ENCODE data around the gene NFIB.

NFIB gene

DNA sequence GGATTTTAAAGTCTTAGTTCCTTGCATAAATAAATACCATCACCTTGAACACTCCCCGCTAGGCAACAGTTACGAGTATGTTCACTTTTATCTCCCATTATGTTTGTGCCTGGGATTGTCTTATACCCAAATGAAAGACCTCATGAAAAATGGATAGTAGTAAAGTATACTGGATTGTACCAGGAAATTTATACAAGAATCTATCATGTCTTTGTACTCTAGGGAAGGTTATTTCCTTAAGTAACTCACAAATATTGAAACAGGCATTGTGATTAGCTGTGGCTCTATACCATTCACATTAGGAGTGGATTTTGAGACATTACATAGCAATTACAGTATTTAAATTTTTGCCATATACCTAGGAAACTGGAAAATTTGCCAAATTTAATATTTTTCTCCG, 24.0 kb downstream of the NFIB start:
- no peaks in the 10 kb centered on the region for H3K9me3 ChIP-seq (ENCODE audit: control insufficient read depth, low read length)
- no peaks in the 10 kb centered on the region for H3K36me3 ChIP-seq (ENCODE audit: control insufficient read depth, insufficient read depth, low read length)
- H3K27ac ChIP-seq (ENCODE audit: low read depth, low read length, severe bottlenecking): no peak overlapping the region
- H3K4me3 ChIP-seq (ENCODE audit: extremely low read depth, insufficient read depth, low read length, poor library complexity, severe bottlenecking): no peak overlapping the region
- WGBS, 2 experiments (ENCODE audit: insufficient coverage in 2 of 2): 67 to 100% methylated on average over 1 of the region's 3 CpGs
- no peaks in the 10 kb centered on the region for H3K4me1 ChIP-seq (ENCODE audit: control insufficient read depth, insufficient read depth, low read length, poor library complexity, severe bottlenecking)

DNA sequence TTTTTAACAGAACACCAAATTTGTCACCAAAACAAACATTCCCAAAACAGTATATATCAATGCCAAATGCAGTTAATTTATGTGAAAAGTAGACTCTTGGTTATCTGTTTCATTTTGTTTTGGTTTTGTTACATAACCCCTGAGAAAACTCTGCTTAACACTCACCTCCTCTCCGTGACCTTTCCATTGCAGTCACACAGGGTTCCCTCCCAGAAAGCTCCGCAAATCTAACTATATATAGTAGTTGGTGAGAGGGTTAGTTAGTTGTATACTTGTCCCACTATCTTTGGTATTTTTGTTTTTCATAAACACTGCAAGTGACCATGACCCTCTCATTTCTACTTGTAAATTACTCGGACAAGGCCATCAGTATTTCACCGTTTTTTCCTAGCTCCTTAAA, 25.5 kb downstream of the NFIB start:
- no peaks in the 10 kb centered on the region for H3K36me3 ChIP-seq (ENCODE audit: control insufficient read depth, insufficient read depth, low read length)
- H3K4me1 ChIP-seq (ENCODE audit: control insufficient read depth, insufficient read depth, low read length, poor library complexity, severe bottlenecking): no peaks in the 10 kb centered on the region
- no peak overlapping the region for H3K27ac ChIP-seq (ENCODE audit: low read depth, low read length, severe bottlenecking)
- no peak overlapping the region for H3K4me3 ChIP-seq (ENCODE audit: extremely low read depth, insufficient read depth, low read length, poor library complexity, severe bottlenecking)
- H3K9me3 ChIP-seq (ENCODE audit: control insufficient read depth, low read length): no peaks in the 10 kb centered on the region
- WGBS, 2 experiments (ENCODE audit: insufficient coverage in 2 of 2): 93 to 100% methylated on average over 2 of the region's 4 CpGs

DNA sequence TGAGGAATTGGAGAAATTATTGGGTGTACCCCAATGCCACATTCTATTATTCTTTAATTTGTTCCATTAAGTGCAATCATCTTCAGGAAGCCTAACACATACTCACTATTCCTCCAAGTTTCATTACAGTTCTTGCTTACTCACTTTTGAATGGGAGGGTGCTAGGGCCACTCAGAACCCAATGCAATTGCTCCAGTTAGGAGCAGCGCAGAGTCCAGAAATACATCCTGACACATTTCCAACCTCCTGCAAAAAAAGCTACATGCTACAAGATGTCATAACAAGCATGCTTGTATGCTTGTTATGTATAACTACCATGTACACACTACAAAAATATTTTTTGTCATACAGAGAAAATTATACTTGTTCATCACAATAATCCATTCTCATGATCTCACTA, 27.8 kb downstream of the NFIB start:
- Histone ChIP-seq H3K36me3 (ENCODE audit: control insufficient read depth, insufficient read depth, low read length) (no peaks in the 10 kb centered on the region), H3K9me3 (ENCODE audit: control insufficient read depth, low read length) (no peaks in the 10 kb centered on the region), H3K4me3 (ENCODE audit: extremely low read depth, insufficient read depth, low read length, poor library complexity, severe bottlenecking) (no peak overlapping the region), H3K4me1 (ENCODE audit: control insufficient read depth, insufficient read depth, low read length, poor library complexity, severe bottlenecking) (no peaks in the 10 kb centered on the region), H3K27ac (ENCODE audit: low read depth, low read length, severe bottlenecking) (no peak overlapping the region)
- WGBS, 2 experiments (ENCODE audit: insufficient coverage in 2 of 2): no CpG with 5 or more reads among the region's 1 CpG

DNA sequence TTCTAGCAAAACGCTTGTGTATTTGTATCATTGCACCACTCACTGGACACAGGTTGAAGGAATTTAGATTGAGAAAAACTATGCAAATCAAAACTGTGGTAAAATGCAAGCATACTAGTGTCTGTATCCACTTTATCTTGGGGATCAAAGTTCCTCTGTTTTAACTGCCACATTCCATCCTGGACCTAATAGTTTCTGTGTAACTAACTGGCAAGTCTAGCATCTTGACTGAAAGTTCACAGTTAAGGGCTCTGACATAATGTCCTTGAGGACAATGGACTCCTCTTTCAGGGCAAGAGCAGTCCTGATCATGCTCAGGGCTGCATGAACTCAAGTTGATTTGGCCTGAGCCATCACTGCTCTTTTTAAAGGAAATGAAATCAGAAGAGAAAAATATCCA, 30.7 kb downstream of the NFIB start:
- Histone ChIP-seq H3K9me3 (ENCODE audit: control insufficient read depth, low read length) (no peaks in the 10 kb centered on the region), H3K36me3 (ENCODE audit: control insufficient read depth, insufficient read depth, low read length) (no peaks in the 10 kb centered on the region), H3K4me3 (ENCODE audit: extremely low read depth, insufficient read depth, low read length, poor library complexity, severe bottlenecking) (no peak overlapping the region), H3K4me1 (ENCODE audit: control insufficient read depth, insufficient read depth, low read length, poor library complexity, severe bottlenecking) (peaks cover 5% of the 10 kb centered on the region), H3K27ac (ENCODE audit: low read depth, low read length, severe bottlenecking) (no peak overlapping the region)
- 100% methylated on average over 1 of the region's 1 CpG for WGBS, 2 experiments (ENCODE audit: insufficient coverage in 2 of 2)

DNA sequence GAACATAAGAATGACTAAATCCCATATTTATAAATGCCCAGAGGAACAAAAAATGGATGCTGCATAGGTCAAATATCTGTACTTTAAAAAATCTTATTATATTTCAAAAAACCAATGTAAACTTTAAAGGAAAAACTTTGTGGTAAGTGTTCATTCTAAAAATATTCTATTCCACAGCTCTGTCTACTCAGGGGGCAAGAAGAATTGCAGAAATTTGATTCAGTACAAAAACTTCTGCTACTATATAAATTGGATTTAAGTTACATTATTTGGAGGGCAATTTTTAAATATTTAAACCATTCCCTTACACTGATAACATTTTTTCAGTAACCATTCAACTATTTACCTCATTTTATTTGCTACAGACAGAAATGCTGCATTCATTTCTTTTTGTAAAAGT, 32.1 kb downstream of the NFIB start:
- H3K4me3 ChIP-seq (ENCODE audit: extremely low read depth, insufficient read depth, low read length, poor library complexity, severe bottlenecking): no peak overlapping the region
- no peaks in the 10 kb centered on the region for H3K9me3 ChIP-seq (ENCODE audit: control insufficient read depth, low read length)
- H3K36me3 ChIP-seq (ENCODE audit: control insufficient read depth, insufficient read depth, low read length): no peaks in the 10 kb centered on the region
- peaks cover 10% of the 10 kb centered on the region for H3K4me1 ChIP-seq (ENCODE audit: control insufficient read depth, insufficient read depth, low read length, poor library complexity, severe bottlenecking)
- H3K27ac ChIP-seq (ENCODE audit: low read depth, low read length, severe bottlenecking): no peak overlapping the region

DNA sequence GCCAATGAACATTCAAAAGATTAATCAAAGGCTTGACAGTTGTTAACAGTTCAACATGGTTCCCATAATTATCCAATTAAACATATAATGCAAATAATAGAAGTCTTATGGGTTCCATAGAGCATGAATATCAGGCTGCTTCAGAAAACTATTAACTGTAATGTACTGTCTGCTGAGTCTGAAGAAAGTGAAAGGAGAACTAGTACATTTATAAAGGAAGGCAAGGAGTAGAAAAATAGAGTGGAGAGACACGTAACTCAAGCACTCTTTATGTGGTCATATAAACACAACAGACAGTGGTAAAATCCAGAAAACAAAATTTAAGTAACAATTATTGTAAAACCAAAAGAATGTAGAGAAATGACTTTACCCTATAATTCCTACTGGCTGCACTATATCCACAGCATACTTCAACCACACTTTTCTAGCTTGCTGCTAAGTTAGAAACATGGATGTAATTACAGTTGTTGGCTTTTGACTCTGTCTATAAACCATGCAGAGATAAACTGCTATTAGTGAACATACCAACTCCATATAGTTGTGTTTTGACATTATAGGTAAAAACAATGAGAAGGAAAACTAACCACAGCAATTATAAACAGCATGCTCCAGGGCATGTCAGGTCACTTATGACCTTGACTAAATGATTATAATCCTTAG, 32.7 kb downstream of the NFIB start:
- no peak overlapping the region for H3K4me3 ChIP-seq (ENCODE audit: extremely low read depth, insufficient read depth, low read length, poor library complexity, severe bottlenecking)
- no CpG with 5 or more reads among the region's 1 CpG for WGBS, 2 experiments (ENCODE audit: insufficient coverage in 2 of 2)
- H3K36me3 ChIP-seq (ENCODE audit: control insufficient read depth, insufficient read depth, low read length): no peaks in the 10 kb centered on the region
- H3K27ac ChIP-seq (ENCODE audit: low read depth, low read length, severe bottlenecking): no peak overlapping the region
- H3K4me1 ChIP-seq (ENCODE audit: control insufficient read depth, insufficient read depth, low read length, poor library complexity, severe bottlenecking): peaks cover 10% of the 10 kb centered on the region
- no peaks in the 10 kb centered on the region for H3K9me3 ChIP-seq (ENCODE audit: control insufficient read depth, low read length)

DNA sequence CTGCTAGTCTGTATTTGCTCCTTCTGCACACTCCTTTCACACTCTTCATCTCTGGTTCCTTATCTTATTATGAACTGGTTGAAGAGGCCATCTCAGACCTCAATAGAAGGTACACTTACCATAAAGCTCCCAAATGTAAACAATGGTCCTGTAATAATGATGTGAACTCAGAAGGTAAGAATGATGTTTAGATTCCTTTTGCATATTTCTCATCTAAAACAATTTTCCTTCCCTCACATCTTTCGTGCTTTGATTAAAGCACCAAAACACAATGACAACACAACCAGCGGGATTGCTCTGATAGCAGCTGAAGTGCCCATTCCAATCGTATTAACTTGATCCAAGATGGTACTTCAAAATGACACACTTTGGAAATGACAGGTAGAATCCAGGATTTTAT, 34.3 kb downstream of the NFIB start:
- WGBS, 2 experiments (ENCODE audit: insufficient coverage in 2 of 2): 86% methylated on average over 2 of the region's 3 CpGs; no CpG with 5 or more reads in 1 of the 2 experiments

DNA sequence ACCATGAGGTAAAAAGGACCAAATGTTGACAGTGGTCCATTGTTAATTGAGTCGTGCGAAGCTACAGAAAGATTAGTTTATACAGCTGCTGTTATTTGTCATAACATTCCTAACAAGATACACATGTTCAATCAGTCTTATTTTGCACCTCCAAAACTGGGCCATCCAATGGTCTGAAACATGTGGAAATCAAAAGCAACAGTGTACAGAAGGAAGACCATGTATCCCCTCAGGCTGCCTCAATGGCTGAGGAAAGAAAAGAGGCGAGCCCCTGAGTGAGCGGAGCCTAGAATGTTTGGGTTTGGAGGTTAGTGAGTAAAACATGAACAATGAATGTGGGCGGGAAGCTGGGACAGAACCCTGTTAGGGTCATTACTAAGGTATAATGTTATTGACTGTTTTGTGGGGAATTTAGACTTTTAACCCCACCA, 35.6 kb downstream of the NFIB start:
- Histone ChIP-seq H3K4me1 (ENCODE audit: control insufficient read depth, insufficient read depth, low read length, poor library complexity, severe bottlenecking) (peaks cover 35% of the 10 kb centered on the region), H3K9me3 (ENCODE audit: control insufficient read depth, low read length) (no peaks in the 10 kb centered on the region), H3K4me3 (ENCODE audit: extremely low read depth, insufficient read depth, low read length, poor library complexity, severe bottlenecking) (no peak overlapping the region), H3K27ac (ENCODE audit: low read depth, low read length, severe bottlenecking) (no peak overlapping the region), H3K36me3 (ENCODE audit: control insufficient read depth, insufficient read depth, low read length) (no peaks in the 10 kb centered on the region)
- 93% methylated on average over 3 of the region's 5 CpGs; no CpG with 5 or more reads in 1 of the 2 experiments for WGBS, 2 experiments (ENCODE audit: insufficient coverage in 2 of 2)

More for the DNA sequence above, 34.3 kb downstream of the NFIB start:
- Histone ChIP-seq H3K27ac (ENCODE audit: low read depth, low read length, severe bottlenecking) (no peak overlapping the region), H3K36me3 (ENCODE audit: control insufficient read depth, insufficient read depth, low read length) (no peaks in the 10 kb centered on the region), H3K4me1 (ENCODE audit: control insufficient read depth, insufficient read depth, low read length, poor library complexity, severe bottlenecking) (peaks cover 21% of the 10 kb centered on the region), H3K9me3 (ENCODE audit: control insufficient read depth, low read length) (no peaks in the 10 kb centered on the region), H3K4me3 (ENCODE audit: extremely low read depth, insufficient read depth, low read length, poor library complexity, severe bottlenecking) (no peak overlapping the region)

DNA sequence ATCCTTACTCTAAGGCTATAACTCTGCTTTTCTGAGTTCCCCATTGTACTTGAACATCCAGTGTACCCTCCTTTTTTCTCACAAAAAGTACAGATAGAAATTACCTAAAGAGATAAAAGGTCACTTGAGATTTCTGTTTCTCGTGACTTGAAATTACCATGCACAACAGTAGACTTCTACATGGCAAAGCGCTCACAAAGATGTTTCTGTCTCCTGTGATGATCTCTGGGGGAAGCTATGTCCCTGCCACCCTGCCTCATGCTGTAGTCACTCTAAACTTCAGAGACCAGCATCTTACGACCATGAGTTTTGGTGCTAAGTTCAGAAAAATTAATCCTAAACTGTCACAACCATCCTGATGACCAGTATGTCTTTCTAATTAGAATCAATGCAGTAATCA, 36.2 kb downstream of the NFIB start:
- Histone ChIP-seq H3K36me3 (ENCODE audit: control insufficient read depth, insufficient read depth, low read length) (no peaks in the 10 kb centered on the region), H3K4me3 (ENCODE audit: extremely low read depth, insufficient read depth, low read length, poor library complexity, severe bottlenecking) (no peak overlapping the region), H3K9me3 (ENCODE audit: control insufficient read depth, low read length) (no peaks in the 10 kb centered on the region), H3K4me1 (ENCODE audit: control insufficient read depth, insufficient read depth, low read length, poor library complexity, severe bottlenecking) (peaks cover 39% of the 10 kb centered on the region), H3K27ac (ENCODE audit: low read depth, low read length, severe bottlenecking) (no peak overlapping the region)
- WGBS, 2 experiments (ENCODE audit: insufficient coverage in 2 of 2): 80 to 83% methylated on average over 1 to 3 of the region's 3 CpGs

DNA sequence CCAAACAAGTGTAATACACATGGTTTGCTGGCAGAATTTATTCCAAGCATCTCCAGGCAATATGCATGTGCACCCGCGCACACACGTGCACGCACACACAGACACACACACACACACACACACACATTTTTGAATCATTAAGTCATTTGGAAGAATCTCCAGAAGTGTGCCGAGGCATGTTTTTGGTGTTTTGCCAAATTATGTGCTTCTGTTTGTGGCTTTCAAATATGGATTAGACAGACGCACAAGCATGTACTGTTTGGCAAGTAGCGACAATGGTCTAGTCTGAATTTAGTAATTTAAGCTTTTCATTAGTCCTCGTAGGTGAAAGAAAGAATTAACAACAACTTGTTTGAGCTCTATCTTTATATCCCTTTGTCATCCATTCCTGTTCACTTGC, 36.7 kb downstream of the NFIB start:
- Histone ChIP-seq H3K4me3 (ENCODE audit: extremely low read depth, insufficient read depth, low read length, poor library complexity, severe bottlenecking) (no peak overlapping the region), H3K4me1 (ENCODE audit: control insufficient read depth, insufficient read depth, low read length, poor library complexity, severe bottlenecking) (peaks cover 39% of the 10 kb centered on the region), H3K9me3 (ENCODE audit: control insufficient read depth, low read length) (no peaks in the 10 kb centered on the region), H3K36me3 (ENCODE audit: control insufficient read depth, insufficient read depth, low read length) (no peaks in the 10 kb centered on the region), H3K27ac (ENCODE audit: low read depth, low read length, severe bottlenecking) (no peak overlapping the region)
- WGBS, 2 experiments (ENCODE audit: insufficient coverage in 2 of 2): 100% methylated on average over 3 to 4 of the region's 8 CpGs

DNA sequence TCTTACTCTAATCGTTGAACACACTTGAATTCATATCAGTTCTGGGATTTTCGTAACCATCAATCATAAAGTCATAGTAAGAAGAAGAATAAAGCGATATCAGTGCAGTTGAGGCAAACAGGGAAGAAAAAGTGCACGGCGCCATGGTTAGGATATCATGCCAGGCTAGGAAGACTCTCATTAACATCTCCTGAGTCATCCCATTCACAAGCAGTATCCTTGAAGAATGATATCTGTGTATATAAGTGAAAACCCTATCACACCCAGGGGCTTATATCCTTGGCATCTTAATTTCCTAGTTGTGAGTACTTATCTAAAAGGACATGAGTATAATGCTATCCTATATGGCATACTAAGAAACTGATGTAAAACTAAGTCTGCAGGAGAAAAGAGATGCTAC, 38.6 kb downstream of the NFIB start:
- H3K4me1 ChIP-seq (ENCODE audit: control insufficient read depth, insufficient read depth, low read length, poor library complexity, severe bottlenecking): peaks cover 39% of the 10 kb centered on the region
- H3K27ac ChIP-seq (ENCODE audit: low read depth, low read length, severe bottlenecking): no peak overlapping the region
- H3K4me3 ChIP-seq (ENCODE audit: extremely low read depth, insufficient read depth, low read length, poor library complexity, severe bottlenecking): no peak overlapping the region
- no peaks in the 10 kb centered on the region for H3K36me3 ChIP-seq (ENCODE audit: control insufficient read depth, insufficient read depth, low read length)
- H3K9me3 ChIP-seq (ENCODE audit: control insufficient read depth, low read length): no peaks in the 10 kb centered on the region
- WGBS, 2 experiments (ENCODE audit: insufficient coverage in 2 of 2): 100% methylated on average over 2 of the region's 5 CpGs

Measured in mesodermal cell (in vitro differentiated cells).